GM12878 (cell line): ENCODE results near the gene IL1RAPL1. TPM values are rescaled to one million over a fixed set of nuclear protein-coding genes. Genes with fewer than 3 reads are reported as not detected.

Experiments used
- ATAC-seq: fragments of 200-7000 bp; cut with Tn5 transposase; 3 replicates; pipeline ENCODE4 v1.9.1; 2020; ENCODE audit warnings: mild to moderate bottlenecking, moderate library complexity
- BruUV-seq: library from RNA; stranded (reverse); fragments of 400-500 nt; replicated peaks from 2 replicates; lab custom pipeline; 2021; lab: Mats Ljungman, UMichigan
- CTCF ChIA-PET: fragments of 300-600 bp; sonication (Branson Sonifier 250); formaldehyde crosslinking; extraction: SDS; loops from one replicate; lab custom pipeline; 2021; ENCODE audit warnings: inconsistent platforms; lab: Yijun Ruan, JAX
- POLR2A ChIA-PET: fragments of 350-600 bp; formaldehyde crosslinking; extraction: SDS; loops from one replicate; lab custom pipeline; 2021; ENCODE audit warnings: inconsistent platforms; lab: Charles Lee
- RAD21 ChIA-PET: fragments of 300-600 bp; sonication (Branson Sonifier 250); formaldehyde crosslinking; loops from one replicate; lab custom pipeline; 2023; ENCODE audit warnings: antibody characterized with exemption; ENCODE audit not compliant: unreplicated experiment; lab: Charles Lee
- SMC1A ChIA-PET: fragments of 300-600 bp; sonication (Branson Sonifier 250); formaldehyde crosslinking; loops from one replicate; lab custom pipeline; 2023; ENCODE audit not compliant: unreplicated experiment, uncharacterized antibody; lab: Charles Lee
- DNase-seq: peaks from one replicate; pipeline ENCODE4 v3.0.0-alpha.2; 2011; ENCODE audit warnings: low read depth, low spot score
- FAIRE-seq: peaks from 3 replicates; lab custom pipeline; 2011; peaks lifted over from hg19 to GRCh38; lab: Jason Lieb, UNC
- H2AFZ ChIP-seq: 2 replicates; pipeline ENCODE4 v1.6.0; 2011; ENCODE audit warnings: low read depth, low read length, control low read depth; ENCODE audit not compliant: control insufficient read depth
- H3K27ac ChIP-seq: 2 replicates; pipeline ENCODE4 v1.5.1; 2011; ENCODE audit warnings: control low read depth; ENCODE audit not compliant: control insufficient read depth, insufficient read depth
- H3K27me3 ChIP-seq, 2 experiments: replicated peaks in 1 of 2; 2 replicates each; pipeline versions ENCODE4 v1.6.0 to v1.6.1; 2011; ENCODE audit warnings: low read length in 1 of 2; ENCODE audit not compliant: control insufficient read depth in 2 of 2, insufficient read depth in 2 of 2
- H3K36me3 ChIP-seq, 2 experiments: 2 replicates each; pipeline ENCODE4 v1.5.1; 2011; ENCODE audit warnings: low read length in 1 of 2; ENCODE audit not compliant: control insufficient read depth in 2 of 2, insufficient read depth in 2 of 2
- H3K4me1 ChIP-seq: 2 replicates; pipeline ENCODE4 v1.6.1; 2011; ENCODE audit warnings: mild to moderate bottlenecking, low read length, moderate library complexity, mixed read lengths; ENCODE audit not compliant: control insufficient read depth, insufficient read depth
- H3K4me2 ChIP-seq: 2 replicates; pipeline ENCODE4 v1.6.0; 2011; ENCODE audit warnings: control low read depth; ENCODE audit not compliant: control insufficient read depth, insufficient read depth
- H3K4me3 ChIP-seq: fragments of 200-600 bp; sonication (generic); 2 replicates; pipeline ENCODE4 v1.5.1; 2016
- H3K79me2 ChIP-seq: 2 replicates; pipeline ENCODE4 v1.6.0; 2011; ENCODE audit warnings: low read length; ENCODE audit not compliant: control insufficient read depth, insufficient read depth
- H3K9ac ChIP-seq: 2 replicates; pipeline ENCODE4 v1.8.0; 2011; ENCODE audit warnings: low read length, control low read depth, mixed read lengths; ENCODE audit not compliant: control insufficient read depth, insufficient read depth
- H3K9me3 ChIP-seq: replicated peaks from 3 replicates; pipeline ENCODE4 v1.5.1; 2011; ENCODE audit warnings: mild to moderate bottlenecking, low read length; ENCODE audit not compliant: control insufficient read depth, insufficient read depth
- H4K20me1 ChIP-seq: 2 replicates; pipeline ENCODE4 v1.6.0; 2011; ENCODE audit not compliant: control insufficient read depth, insufficient read depth
- ATF2 ChIP-seq: IDR thresholded peaks from 2 replicates; pipeline ENCODE4 v1.6.1; 2012; ENCODE audit warnings: low read length, inconsistent platforms
- ATF7 ChIP-seq: fragments of 450-650 bp; IDR thresholded peaks from 2 replicates; pipeline ENCODE4 v1.6.1; 2016; ENCODE audit warnings: low read depth, mild to moderate bottlenecking
- CEBPZ ChIP-seq: fragments of 150-350 bp; IDR thresholded peaks from 2 replicates; pipeline ENCODE4 v1.6.1; 2016; ENCODE audit warnings: low read depth, low read length
- IKZF2 ChIP-seq, 2 experiments: fragments of 450-650 bp; IDR thresholded peaks; 2 replicates each; pipeline ENCODE4 v1.6.1; 2017; ENCODE audit warnings: mild to moderate bottlenecking in 2 of 2, moderate library complexity in 2 of 2
- NRF1 ChIP-seq: conservative IDR thresholded peaks from 2 replicates; pipeline ENCODE4 v1.6.1; 2011; ENCODE audit warnings: mild to moderate bottlenecking, low read depth, low read length, improper control_type of control experiment
- WGBS: methylation state at CpG from one replicate; pipeline ENCODE4 v1.1.6; 2016; ENCODE audit warnings: low lambda C conversion rate; ENCODE audit not compliant: insufficient replicate concordance, insufficient coverage; ENCODE audit errors: missing lambda C conversion rate; 5-methylcytosine and 5-hydroxymethylcytosine counted together
- in situ Hi-C: fragments of 300-500 bp; cut with MboI; formaldehyde crosslinking; loops from 9 replicates; pipeline ENCODE4 v1.14.3; 2018; ENCODE audit warnings: mixed read lengths
- intact Hi-C: fragments of 100-400 bp; cut with micrococcal nuclease; formaldehyde crosslinking; loops from one replicate; pipeline ENCODE4 v1.14.2; 2022; ENCODE audit not compliant: unreplicated experiment
- polyA plus RNA-seq, 11 experiments: library from polyadenylated mRNA; depleted of rRNA in 4 of 11; unstranded in 6 of 11; stranded (reverse) in 5 of 11; fragments of >200 nt; fragmentation: Nextera tagmentation in 4 of 11; fragmentation: Illumina TruSeq in 1 of 11; extraction: Ambion mirVana in 4 of 11; extraction: Trizol in 1 of 11; gene quantifications; 1 replicate in 1 of 11; 2 replicates in 10 of 11; pipeline versions ENCODE4 v1.2.1 to v1.2.3, GENCODE V29; 2011 to 2016; ENCODE audit warnings: inconsistent platforms in 2 of 11, missing spikeins in 2 of 11, low read depth in 1 of 11
- total RNA-seq, 4 experiments: library from RNA; depleted of rRNA in 3 of 4; stranded (reverse); fragments of >200 nt in 3 of 4; fragmentation: Illumina TruSeq in 1 of 4; extraction: Trizol in 1 of 4; gene quantifications; 2 replicates each; pipeline versions ENCODE4 v1.2.1 to v1.2.3, GENCODE V29; 2013 to 2021

Gene IL1RAPL1
- total and polyA plus RNA-seq, 10 of the 15 experiments (the other 5 are each of a cell fraction or from before 2014, with no cell fraction given): not detected

GRCh38 chrX:28960063-28960462 is 372.8 kb downstream of the IL1RAPL1 start:
- intact Hi-C loops: no loop called here
- ChIA-PET POLR2A (no interaction called here), SMC1A (no interaction called here), CTCF (no interaction called here), RAD21 (no interaction called here)
- no peaks in the 10 kb centered on the region for H3K36me3 ChIP-seq
- no peak overlapping the region for H3K4me2 ChIP-seq
- H3K9ac ChIP-seq: no peak overlapping the region
- FAIRE-seq (no peak), ATAC-seq (no peak), DNase-seq (no peak)
- TF ChIP-seq CEBPZ: no peak
- no peak for TF ChIP-seq NRF1
- TF ChIP-seq ATF2: no peak
- no peak for TF ChIP-seq IKZF2 (IDR thresholded peaks at IDR 0.05)
- TF ChIP-seq ATF7: peak; percentile 64
- H3K27ac ChIP-seq: no peak overlapping the region
- no peaks in the 10 kb centered on the region for H3K4me1 ChIP-seq
- no peaks in the 10 kb centered on the region for H4K20me1 ChIP-seq
- 0% methylated on average over 4 of the region's 4 CpGs for whole genome bisulfite sequencing
- H3K27me3 ChIP-seq: no peaks in the 10 kb centered on the region
- in situ Hi-C loops: no loop called here
- no peak overlapping the region for H3K4me3 ChIP-seq
- no TSS peak for BruUV-seq
- H2AFZ ChIP-seq: no peak overlapping the region
- no peaks in the 10 kb centered on the region for H3K9me3 ChIP-seq
- H3K79me2 ChIP-seq: no peaks in the 10 kb centered on the region
